Suprapubic skin (tissue), 4 donors: Measurements from ENCODE around the gene ALG5.

Source experiments
- POLR2A ChIP-seq, 2 donors: fragments of 450-650 bp; IDR thresholded peaks; one replicate each; pipeline ENCODE4 v1.6.1; 2017; ENCODE audit warnings: antibody characterized with exemption in 2 of 2, mild to moderate bottlenecking in 2 of 2, moderate library complexity in 2 of 2
- POLR2AphosphoS5 ChIP-seq, 3 donors: sonication (generic); formaldehyde crosslinking; IDR thresholded peaks; one replicate each; pipeline ENCODE4 v1.6.1; 2017; ENCODE audit warnings: antibody characterized with exemption in 3 of 3
- TF ChIP-seq, protein P1 (sequence below), 2 donors: fragments of 200-600 bp in 1 of 2; fragments of 450-650 bp in 1 of 2; sonication (generic) in 1 of 2; IDR thresholded peaks; one replicate each; pipeline ENCODE4 v1.5.1; 2016 to 2019; ENCODE audit warnings: antibody characterized with exemption in 2 of 2, mild to moderate bottlenecking in 1 of 2, moderate library complexity in 1 of 2

DNA sequence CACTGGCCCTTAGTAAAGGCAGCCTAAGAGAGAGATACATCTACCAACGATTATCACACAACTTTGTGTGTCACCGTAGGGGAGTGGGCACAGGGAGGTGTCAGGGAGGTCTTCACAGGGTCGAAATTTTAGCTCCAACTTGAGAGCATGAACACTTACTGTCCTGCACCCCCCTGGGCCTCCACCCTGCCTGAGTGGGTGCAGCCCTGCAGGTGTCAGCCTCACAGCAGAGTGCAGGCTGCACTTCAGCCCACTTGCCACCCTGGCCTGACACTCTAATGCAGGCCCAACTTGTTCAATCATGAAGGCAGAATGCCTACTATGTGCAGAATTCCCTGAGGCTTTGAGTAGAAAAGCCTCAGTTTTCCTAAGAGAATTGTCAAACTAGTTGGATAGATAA lies 75.1 kb downstream of the ALG5 start:
- TF ChIP-seq, protein P1, sequence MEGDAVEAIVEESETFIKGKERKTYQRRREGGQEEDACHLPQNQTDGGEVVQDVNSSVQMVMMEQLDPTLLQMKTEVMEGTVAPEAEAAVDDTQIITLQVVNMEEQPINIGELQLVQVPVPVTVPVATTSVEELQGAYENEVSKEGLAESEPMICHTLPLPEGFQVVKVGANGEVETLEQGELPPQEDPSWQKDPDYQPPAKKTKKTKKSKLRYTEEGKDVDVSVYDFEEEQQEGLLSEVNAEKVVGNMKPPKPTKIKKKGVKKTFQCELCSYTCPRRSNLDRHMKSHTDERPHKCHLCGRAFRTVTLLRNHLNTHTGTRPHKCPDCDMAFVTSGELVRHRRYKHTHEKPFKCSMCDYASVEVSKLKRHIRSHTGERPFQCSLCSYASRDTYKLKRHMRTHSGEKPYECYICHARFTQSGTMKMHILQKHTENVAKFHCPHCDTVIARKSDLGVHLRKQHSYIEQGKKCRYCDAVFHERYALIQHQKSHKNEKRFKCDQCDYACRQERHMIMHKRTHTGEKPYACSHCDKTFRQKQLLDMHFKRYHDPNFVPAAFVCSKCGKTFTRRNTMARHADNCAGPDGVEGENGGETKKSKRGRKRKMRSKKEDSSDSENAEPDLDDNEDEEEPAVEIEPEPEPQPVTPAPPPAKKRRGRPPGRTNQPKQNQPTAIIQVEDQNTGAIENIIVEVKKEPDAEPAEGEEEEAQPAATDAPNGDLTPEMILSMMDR (IDR thresholded peaks at IDR 0.05): no peak
- TF ChIP-seq POLR2AphosphoS5 (IDR thresholded peaks at IDR 0.05) (no peak), POLR2A (IDR thresholded peaks at IDR 0.05) (no peak)
